HUDEP-2 (cell line): ENCODE results near the gene CST8.

ENCODE experiments used
- DNase-seq, 76 experiments: peaks; one replicate each; lab custom pipeline; 2025; ENCODE audit not compliant: unreplicated experiment in 76 of 76; lab: John Stamatoyannopoulos, UW

The CST8 gene

DNA sequence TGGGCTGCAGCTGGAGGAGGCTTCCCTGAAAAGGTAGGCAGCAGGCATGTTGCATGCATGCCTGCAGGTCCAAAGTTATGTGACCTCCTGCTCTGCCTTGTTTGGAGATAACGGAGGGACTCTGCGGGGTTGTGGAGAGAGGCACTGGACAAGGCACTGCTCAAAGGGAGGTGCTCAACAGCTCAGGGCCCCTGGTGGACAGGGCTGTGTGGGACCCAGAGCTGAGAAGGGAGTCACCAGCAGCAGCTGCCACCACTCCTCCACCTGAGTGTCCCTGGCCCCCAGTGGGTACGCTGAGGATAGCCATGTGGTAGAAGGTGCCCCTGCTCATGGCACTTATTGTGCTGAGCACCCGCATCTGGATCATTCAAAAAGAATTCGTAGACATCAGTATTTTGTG is 15.5 kb upstream of the CST8 start:
- no peak for DNase-seq

DNA sequence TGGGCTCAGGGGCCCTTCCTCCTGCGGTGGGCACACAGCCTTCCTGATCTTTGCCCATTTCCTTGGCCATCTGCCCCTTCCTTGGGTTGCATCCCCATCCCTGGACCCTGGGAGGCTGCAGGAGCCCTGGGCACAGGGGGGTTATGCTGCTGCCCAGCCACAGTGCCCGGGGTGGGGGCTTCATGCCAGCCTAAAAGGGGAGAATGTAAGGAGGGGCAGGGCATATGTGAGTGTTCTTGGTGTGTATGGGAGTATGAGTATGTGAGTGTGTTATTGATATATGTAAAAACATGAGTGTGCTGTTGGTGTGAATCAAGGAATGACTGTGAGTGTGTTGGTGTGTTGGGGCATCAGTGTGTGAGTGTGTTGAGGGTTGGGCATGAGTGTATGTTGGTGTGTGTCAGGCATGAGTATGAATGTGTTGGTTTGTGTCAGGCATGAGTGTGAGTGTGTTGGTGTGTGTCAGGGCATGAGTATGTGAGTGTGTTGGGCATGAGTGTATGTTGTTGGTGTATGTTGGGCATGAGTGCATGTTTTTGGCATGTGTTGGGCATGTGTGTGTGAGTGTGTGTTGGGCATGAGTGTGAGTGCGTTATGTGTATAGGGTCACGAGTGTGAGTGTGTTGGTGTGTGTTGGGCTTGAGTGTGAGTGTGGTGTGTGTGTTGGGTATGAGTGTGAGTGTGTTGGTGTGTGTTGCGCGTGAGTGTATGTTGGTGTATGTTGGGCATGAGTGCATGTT is 14.7 kb upstream of the CST8 start:
- DNase-seq: no peak

DNA sequence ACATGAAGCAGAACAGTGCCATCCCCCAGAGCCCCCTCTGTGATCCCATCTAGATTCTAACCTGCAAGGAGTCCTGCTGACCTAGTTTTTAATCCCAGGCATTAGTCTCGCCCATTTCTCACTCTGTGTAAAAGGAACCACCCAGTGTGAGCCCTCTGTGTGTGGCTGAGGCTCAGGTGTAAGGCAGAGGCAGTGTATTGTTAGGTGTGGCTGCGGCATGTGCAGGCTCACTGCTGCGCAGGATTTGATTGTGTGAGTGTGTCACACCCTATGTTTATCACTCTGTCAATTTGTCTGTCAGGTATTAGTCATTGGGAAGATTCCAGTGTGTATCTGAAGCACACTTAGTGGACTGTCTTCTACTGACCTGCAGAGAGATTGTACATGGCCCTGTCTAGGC is 13.7 kb upstream of the CST8 start:
- DNase-seq: no peak

- DNase-seq: no peak
These were observed 11.9 kb upstream of the CST8 start for GRCh38 chr20:23479043-23479442.

DNA sequence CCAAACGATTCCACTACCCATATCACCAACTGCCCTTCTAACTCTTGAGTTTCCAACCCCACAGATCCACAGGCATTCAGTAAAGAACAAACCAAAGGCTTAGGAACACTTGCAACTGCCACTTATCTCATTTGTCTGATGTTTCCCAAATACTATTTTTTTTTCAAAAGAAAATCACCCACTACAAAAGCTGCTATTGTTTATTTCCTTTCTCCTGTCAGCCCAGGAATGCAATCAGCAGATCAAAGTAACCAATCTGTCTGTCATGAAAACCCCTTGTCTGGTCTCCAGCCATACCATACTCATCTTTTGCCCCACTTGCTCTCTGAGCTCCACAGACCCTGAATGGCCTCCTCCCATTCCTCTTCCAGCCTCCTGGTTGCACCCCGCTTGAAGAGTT is 8.8 kb upstream of the CST8 start:
- no peak for DNase-seq

DNA sequence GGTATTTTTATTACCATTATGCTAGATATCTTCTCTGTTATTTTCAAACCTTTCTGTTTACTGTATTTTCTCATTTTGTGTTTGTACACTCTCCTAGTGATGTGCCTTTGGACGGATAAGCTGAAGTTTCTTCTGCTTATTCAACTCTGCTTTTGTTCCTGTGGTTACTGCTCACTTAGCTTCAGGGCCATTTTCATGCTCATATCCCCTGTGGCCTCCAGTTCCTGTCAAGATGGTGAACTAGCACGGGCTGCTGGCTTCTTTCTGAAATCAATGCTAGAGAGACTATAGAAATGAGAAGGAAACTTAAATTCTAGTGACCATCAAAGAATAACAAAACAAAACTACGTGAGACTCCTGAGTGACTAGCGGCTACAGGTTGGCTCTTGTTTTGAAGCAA is 6.8 kb upstream of the CST8 start:
- no peak for DNase-seq

- no peak for DNase-seq
These were observed 2.4 kb upstream of the CST8 start for GRCh38 chr20:23488470-23488869.

- DNase-seq: no peak
These were observed 1.9 kb upstream of the CST8 start for GRCh38 chr20:23488996-23489395.

GRCh38 chr20:23492292-23492691 is 1.4 kb downstream of the CST8 start:
- no peak for DNase-seq

DNA sequence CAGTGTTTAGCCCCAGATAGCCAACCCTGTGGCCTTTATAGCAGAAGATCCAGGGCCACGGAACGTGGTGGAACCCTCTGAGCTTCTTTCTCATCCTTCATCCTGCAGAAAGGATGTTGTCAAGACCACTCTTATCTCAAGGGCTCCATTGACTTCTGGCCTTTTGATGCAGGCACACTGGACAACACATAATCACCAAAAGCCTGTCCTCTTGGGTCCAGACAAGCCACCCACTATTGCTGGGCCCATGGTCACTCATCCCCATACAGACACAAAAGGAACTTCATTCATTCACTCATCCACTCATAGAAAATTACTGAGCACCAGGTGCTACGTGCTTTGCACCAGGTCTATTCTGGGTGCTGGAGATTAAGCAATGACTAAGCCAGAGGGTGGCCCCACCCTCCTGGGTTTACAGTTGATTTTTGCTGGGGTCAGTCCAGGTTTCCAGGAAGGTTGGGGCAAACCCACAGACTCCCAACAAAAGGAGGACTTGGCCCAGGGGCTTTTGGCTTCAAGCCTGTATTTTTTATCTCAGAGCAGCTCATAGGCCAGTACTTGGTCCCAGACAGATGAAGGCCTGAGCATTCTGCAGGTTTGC is 2.4 kb downstream of the CST8 start:
- no peak for DNase-seq

DNA sequence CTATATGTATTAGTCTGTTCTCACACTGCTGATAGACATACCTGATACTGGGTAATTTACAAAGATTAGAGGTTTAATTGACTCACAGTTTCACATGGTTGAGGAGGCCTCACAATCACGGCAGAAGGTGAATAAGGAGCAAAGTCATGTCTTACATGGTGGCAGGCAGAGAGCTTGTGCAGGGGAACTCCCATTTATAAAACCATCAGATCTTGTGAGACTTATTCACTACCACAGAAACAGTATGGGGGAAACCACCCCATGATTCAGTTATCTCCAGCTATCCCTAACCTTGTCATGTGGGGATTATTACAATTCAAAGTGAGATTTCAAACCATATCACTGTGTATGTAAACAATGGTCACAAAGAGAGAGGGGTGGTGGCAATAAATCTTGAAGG is 6.6 kb downstream of the CST8 start:
- no peak for DNase-seq

DNA sequence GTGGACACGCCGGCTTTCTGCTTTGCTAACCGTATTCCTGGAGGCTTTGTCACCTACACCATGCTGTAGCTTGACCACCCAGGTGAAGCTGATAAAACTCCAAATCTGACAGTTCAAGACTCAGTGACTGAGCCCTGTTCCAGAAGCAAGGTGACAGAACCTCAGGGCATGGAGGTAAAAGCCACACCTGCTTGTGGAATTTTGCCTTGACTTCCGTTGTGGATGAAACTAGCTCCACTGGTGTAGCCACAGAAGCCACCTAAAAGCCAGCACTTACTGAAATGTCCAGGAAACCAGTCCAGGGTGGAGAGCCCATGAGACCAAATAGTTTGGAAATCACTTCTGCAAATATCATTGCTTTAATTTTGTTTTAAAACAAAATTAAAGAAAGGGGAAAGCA is 11.0 kb downstream of the CST8 start:
- no peak for DNase-seq

DNA sequence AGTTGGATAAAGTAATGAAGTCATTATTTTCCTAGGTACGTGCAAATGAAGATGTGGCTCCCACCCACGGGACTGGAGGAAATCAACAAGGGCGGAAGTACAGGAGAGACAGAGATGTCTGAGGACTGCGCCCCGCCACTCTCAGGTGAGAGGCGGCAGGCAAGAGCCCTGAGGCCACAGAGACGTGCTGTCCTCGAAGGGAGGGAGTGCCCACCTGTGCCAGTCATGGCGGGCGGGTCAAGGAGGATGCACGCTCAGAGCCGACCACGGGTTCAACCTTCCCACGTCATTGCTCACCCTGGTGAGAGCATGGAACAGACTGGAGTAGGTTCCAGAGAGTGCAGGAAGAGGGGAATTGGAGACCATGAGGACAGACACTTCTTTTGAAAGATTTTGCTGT is 12.7 kb downstream of the CST8 start:
- no peak for DNase-seq

DNA sequence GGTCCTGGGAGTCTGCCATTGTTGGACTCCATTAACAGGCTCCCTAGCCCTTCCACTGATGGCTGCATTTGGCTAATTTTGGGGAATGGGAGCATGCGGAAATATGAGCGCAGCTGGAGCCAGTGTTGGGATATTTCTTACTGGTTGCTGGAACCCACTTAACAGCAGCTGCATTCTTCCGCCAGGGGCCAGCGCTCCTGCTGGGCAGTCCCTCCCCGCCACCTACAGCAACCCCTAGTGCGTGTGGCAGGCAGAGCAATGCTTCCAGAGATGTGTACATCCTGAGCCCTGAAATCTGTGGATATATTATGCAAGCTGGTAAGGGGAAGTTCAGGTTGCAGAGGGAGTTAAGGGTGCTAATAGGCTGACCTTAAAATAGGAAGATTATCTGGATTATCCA is 16.4 kb downstream of the CST8 start:
- DNase-seq: no peak

DNA sequence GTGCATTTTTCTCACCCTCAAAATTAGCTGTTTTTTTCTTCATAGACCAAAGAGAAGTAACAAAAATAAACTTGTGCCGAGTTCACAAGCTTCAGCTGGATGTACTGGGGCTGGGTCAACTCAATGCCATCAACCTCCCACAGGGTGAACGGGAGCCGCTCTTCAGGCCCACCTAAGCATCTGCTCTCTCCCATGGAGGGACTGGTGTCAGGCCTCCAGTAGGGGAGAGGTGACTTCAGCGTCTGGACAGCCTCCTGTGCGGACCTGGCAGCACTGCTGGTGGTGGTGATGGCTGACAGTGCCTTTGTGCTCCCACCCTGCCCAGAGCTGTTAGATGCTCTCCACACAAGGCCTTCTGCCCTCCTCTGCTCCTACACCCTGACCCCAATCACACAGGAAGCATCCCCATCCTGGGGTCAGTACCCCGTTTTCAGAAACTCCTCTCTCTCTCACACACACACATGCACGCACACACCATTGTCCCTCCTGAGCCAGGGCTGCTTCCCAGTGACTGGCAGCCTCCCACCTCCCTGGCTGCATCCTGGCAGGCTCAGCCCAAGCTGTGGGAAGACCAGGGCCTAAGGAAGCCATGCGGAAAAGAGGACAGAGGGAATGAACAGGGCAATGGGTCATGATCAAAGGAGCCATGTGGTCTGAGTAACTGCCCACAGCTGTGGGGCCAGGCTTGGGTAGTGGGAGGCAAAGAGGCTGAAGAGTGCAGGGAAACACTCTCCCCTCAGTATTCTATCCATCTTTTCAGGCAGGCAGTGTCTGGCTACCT is 17.7 kb downstream of the CST8 start:
- DNase-seq: no peak

- no peak for DNase-seq
These were observed 18.5 kb downstream of the CST8 start for GRCh38 chr20:23509247-23509913.

DNA sequence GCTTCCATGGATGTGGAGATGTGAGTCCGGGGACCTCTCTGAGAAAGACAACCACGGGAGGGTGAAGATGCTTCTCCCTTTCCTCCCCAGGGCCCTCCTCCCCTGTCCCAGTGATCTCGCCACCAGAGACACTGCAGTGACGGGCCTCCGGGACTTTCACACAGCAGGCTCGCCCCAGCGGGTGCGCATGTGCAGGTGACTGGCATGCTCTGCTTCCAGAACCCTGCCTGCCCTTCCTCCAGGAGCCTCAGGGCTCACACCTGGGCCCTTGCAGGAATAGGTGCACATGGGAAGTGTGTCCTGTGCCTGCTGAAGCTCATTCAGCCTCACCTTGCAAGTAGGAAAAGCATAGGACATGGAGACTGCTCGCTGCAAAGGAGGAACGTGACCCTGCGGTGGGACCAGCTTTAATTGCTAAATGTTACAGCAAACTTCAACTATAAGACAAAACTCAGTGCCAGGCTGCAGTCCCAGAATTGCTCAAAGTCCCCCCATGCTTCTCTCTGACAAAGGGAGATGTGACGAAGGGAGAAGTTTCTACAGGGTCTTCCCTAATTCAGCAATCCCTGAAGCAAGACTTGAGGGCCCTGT is 19.2 kb downstream of the CST8 start:
- DNase-seq: no peak

DNA sequence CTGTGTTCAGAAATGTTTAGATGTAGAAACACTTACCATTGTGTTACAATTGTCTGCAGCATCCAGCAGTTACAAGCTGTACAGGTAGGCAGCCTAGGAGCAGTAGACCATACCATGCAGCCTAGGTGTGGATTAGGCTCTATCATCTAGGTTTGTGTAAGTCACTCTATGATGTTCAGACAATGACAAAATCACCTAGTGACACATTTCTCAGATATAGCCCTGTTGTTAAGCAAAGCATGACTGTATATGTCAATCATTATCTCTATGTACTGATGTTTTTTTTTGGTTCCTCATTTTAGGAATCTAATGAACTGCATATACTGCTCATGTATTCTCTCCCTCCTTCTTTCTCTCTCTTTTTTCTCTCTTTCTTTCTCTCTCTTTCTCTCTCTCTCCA is 22.2 kb downstream of the CST8 start:
- DNase-seq: no peak

DNA sequence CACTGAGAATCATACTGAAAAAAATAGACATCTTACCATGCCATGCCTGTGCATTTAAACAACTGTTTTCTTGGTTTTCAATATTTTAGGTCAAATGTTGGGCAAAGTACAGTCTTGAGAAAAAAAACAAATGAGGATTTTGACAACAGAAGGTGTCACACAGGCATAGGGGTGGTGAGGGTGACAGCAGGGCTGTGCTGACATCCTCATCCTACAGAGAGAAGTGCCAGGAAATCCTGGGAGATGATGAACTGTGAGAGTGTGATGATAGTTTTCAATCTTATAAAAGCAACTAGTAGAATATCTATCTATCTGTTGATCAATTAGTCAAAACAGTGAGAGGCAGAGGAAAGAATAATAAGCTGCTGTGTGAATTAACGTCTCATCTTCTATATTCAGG is 23.9 kb downstream of the CST8 start:
- no peak for DNase-seq

DNA sequence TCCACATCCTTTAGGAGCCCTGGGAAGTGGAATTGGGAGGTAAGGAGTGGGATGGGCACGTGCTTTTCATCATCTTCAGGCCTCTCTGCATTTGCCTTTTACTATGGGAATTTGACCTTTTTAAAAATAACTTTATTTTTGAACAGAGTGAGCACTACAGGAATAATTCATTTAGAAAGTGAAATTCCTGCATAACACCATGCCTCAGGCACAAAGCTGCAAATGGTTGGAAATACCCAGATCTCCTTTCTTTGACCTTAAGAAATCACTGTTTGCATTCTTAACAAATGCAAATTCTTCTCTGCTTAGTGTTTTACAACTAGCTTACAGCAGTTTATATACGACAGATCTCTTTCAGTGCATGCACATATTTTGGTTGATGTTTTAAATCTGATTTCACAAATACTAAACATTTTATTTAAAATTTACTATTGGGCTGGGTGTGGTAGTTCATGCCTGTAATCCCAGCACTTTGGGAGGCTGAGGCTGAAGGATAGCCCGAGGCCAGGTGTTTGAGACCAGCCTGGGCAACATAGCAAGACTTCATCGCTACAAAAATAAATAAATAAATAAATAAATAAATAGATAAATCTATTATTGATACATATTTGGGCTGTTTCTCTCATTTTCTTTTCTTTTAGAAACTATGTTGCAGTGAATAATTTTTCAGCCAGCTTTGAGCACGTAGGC is 24.5 kb downstream of the CST8 start:
- DNase-seq: no peak

- no peak for DNase-seq
These were observed 26.8 kb downstream of the CST8 start for GRCh38 chr20:23517719-23518118.
